ENCODE results near the gene PHF20.

- TF ChIP-seq EZH2 (IDR thresholded peaks at IDR 0.05; ENCODE audit: insufficient read depth, poor library complexity, severe bottlenecking) (no peak), EZH2phosphoT487 (IDR thresholded peaks at IDR 0.05; ENCODE audit: insufficient read depth, low read depth) (no peak)
Observed at GRCh38 chr20:35947907-35948306, 176.1 kb downstream of the PHF20 start.
